Measurements from ENCODE around the gene PFDN1.

GRCh38 chr5:140344683-140345423, 42.0 kb upstream of the PFDN1 start:
- TF ChIP-seq CTCF (conservative IDR thresholded peaks at IDR 0.05) (no peak), EZH2 (IDR thresholded peaks at IDR 0.05; ENCODE audit: low read depth) (no peak)
